K562 (cell line): Measurements from ENCODE around the gene PIGT. TPM values are rescaled to one million over a fixed set of nuclear protein-coding genes. Genes with fewer than 3 reads are reported as not detected.

Source experiments
- ATAC-seq: fragments of 200-7000 bp; cut with Tn5 transposase; 3 replicates; pipeline ENCODE4 v1.9.1; 2020; ENCODE audit warnings: moderate library complexity
- BruUV-seq: library from RNA; stranded (reverse); fragments of 400-500 nt; replicated peaks from 2 replicates; lab custom pipeline; 2021; lab: Mats Ljungman, UMichigan
- CTCF ChIA-PET: fragments of 300-600 bp; formaldehyde crosslinking; extraction: SDS; loops from one replicate; lab custom pipeline; 2021; ENCODE audit warnings: low intra/inter-chr PET ratio; lab: Yijun Ruan, JAX
- POLR2A ChIA-PET: fragments of 300-600, 350-650 bp; sonication (Branson Sonifier 250); formaldehyde crosslinking; extraction: SDS; loops from one replicate; lab custom pipeline; 2021; ENCODE audit warnings: antibody characterized with exemption, inconsistent platforms; lab: Yijun Ruan, JAX
- DNase-seq, 4 experiments: peaks; one replicate each; pipeline versions ENCODE4 v3.0.0 to v3.0.0-alpha.2; 2011 to 2018; ENCODE audit warnings: low spot score in 3 of 4, mixed read lengths in 3 of 4; ENCODE audit errors: extremely low read depth in 1 of 4
- FAIRE-seq: peaks from 2 replicates; lab custom pipeline; 2011; peaks lifted over from hg19 to GRCh38; lab: Jason Lieb, UNC
- H2AFZ ChIP-seq: 2 replicates; pipeline ENCODE4 v1.6.0; 2011; ENCODE audit warnings: low read depth, low read length, control low read depth, inconsistent platforms
- H3K27ac ChIP-seq: fragments of 200-600 bp; 3 replicates; pipeline ENCODE4 v1.8.0; 2011; ENCODE audit warnings: low read depth, mild to moderate bottlenecking, control low read depth, inconsistent platforms, low read length, moderate library complexity, mixed read lengths; ENCODE audit errors: extremely low read depth
- H3K27me3 ChIP-seq, 2 experiments: fragments of 300-600 bp in 1 of 2; 2 replicates in 1 of 2; 3 replicates in 1 of 2; pipeline versions ENCODE4 v1.6.0 to v1.8.0; 2011; ENCODE audit warnings: inconsistent platforms in 2 of 2, low read length in 2 of 2, mild to moderate bottlenecking in 1 of 2, mixed read lengths in 1 of 2, moderate library complexity in 1 of 2; ENCODE audit not compliant: control insufficient read depth in 2 of 2, insufficient read depth in 2 of 2
- H3K36me3 ChIP-seq: fragments of 300-600 bp; 3 replicates; pipeline ENCODE4 v1.8.0; 2011; ENCODE audit warnings: mild to moderate bottlenecking, low read length, inconsistent platforms; ENCODE audit not compliant: control insufficient read depth, insufficient read depth
- H3K4me1 ChIP-seq, 2 experiments: fragments of 200-600 bp in 1 of 2; replicated peaks in 1 of 2; 2 replicates in 1 of 2; 3 replicates in 1 of 2; pipeline versions ENCODE4 v1.5.1 to v1.8.0; 2011; ENCODE audit warnings: inconsistent platforms in 2 of 2, low read length in 2 of 2, mild to moderate bottlenecking in 1 of 2, mixed read lengths in 1 of 2, moderate library complexity in 1 of 2; ENCODE audit not compliant: control insufficient read depth in 2 of 2, insufficient read depth in 2 of 2
- H3K4me2 ChIP-seq: 2 replicates; pipeline ENCODE4 v1.6.1; 2011; ENCODE audit warnings: low read length, control low read depth, inconsistent platforms, mixed read lengths; ENCODE audit not compliant: insufficient read depth
- H3K4me3 ChIP-seq: fragments of 200-600 bp; sonication (generic), shearing (Covaris generic); 2 replicates; pipeline ENCODE4 v1.5.1; 2016; ENCODE audit warnings: control low read depth, inconsistent platforms
- H3K79me2 ChIP-seq: fragments of 200-600 bp; 3 replicates; pipeline ENCODE4 v1.8.0; 2011; ENCODE audit warnings: low read length, inconsistent platforms; ENCODE audit not compliant: control insufficient read depth, insufficient read depth
- H3K9ac ChIP-seq, 2 experiments: 2 replicates each; pipeline versions ENCODE4 v1.6.0 to v1.6.1; 2011; ENCODE audit warnings: low read depth in 2 of 2, low read length in 2 of 2, control low read depth in 1 of 2, inconsistent platforms in 1 of 2, mild to moderate bottlenecking in 1 of 2, mixed read lengths in 1 of 2; ENCODE audit not compliant: insufficient read depth in 1 of 2
- H3K9me1 ChIP-seq: one replicate; pipeline ENCODE4 v1.6.0; 2011; ENCODE audit warnings: inconsistent platforms, mild to moderate bottlenecking, low read length, moderate library complexity; ENCODE audit not compliant: control insufficient read depth, insufficient read depth
- H3K9me3 ChIP-seq: replicated peaks from 2 replicates; pipeline ENCODE4 v1.5.1; 2011; ENCODE audit warnings: low read depth, low read length, inconsistent platforms; ENCODE audit not compliant: control insufficient read depth, insufficient read depth
- H4K20me1 ChIP-seq: replicated peaks from 2 replicates; pipeline ENCODE4 v1.6.1; 2011; ENCODE audit warnings: low read length, inconsistent platforms, mixed read lengths; ENCODE audit not compliant: control insufficient read depth, insufficient read depth
- ARID2 ChIP-seq: fragments of 450-650 bp; IDR thresholded peaks from 2 replicates; pipeline ENCODE4 v1.6.1; 2017; ENCODE audit warnings: antibody characterized with exemption, mild to moderate bottlenecking
- BCLAF1 ChIP-seq, 2 experiments: fragments of 450-650 bp in 1 of 2; IDR thresholded peaks; 2 replicates each; pipeline ENCODE4 v1.6.1; 2011 to 2017; ENCODE audit warnings: low read depth in 2 of 2, antibody characterized with exemption in 1 of 2, borderline replicate concordance in 1 of 2, low read length in 1 of 2, mild to moderate bottlenecking in 1 of 2, mixed read lengths in 1 of 2; ENCODE audit not compliant: control insufficient read depth in 1 of 2
- ELF1 ChIP-seq: fragments of 200-800 bp; sonication (Bioruptor generic); IDR thresholded peaks from 2 replicates; pipeline ENCODE4 v1.6.1; 2016; ENCODE audit warnings: missing genetic modification characterization, missing compliant biosample characterization
- NEUROD1 ChIP-seq: fragments of 150-350 bp; IDR thresholded peaks from 2 replicates; pipeline ENCODE4 v1.6.1; 2014; ENCODE audit warnings: borderline replicate concordance, low read length, low read depth; ENCODE audit not compliant: partially characterized antibody
- PHF20 ChIP-seq: fragments of 450-650 bp; IDR thresholded peaks from 2 replicates; pipeline ENCODE4 v1.6.1; 2018; ENCODE audit not compliant: partially characterized antibody
- POLR3A ChIP-seq: IDR thresholded peaks from 2 replicates; pipeline ENCODE4 v1.6.1; 2011; ENCODE audit warnings: borderline replicate concordance, mild to moderate bottlenecking, moderate library complexity; ENCODE audit not compliant: insufficient read length, insufficient read depth; ENCODE audit errors: extremely low read depth
- POLR3G ChIP-seq: IDR thresholded peaks from 2 replicates; pipeline ENCODE4 v1.6.1; 2011; ENCODE audit not compliant: insufficient read length, insufficient replicate concordance; ENCODE audit errors: extremely low read depth
- PRMT5 ChIP-seq: sonication (generic); formaldehyde crosslinking; IDR thresholded peaks from 2 replicates; pipeline ENCODE4 v1.5.0; 2020; ENCODE audit warnings: missing genetic modification reagents
- TEAD4 ChIP-seq, 2 experiments: sonication (generic) in 1 of 2; formaldehyde crosslinking in 1 of 2; IDR thresholded peaks; 2 replicates each; pipeline versions ENCODE4 v1.6.1 to v1.8.0; 2012 to 2022; ENCODE audit warnings: borderline replicate concordance in 1 of 2, inconsistent platforms in 1 of 2, low read length in 1 of 2, mild to moderate bottlenecking in 1 of 2, missing genetic modification reagents in 1 of 2
- ZNF277 ChIP-seq: fragments of 250-450 bp; sonication (Bioruptor Pico); IDR thresholded peaks from 2 replicates; pipeline ENCODE4 v1.8.0; 2022; ENCODE audit warnings: inconsistent platforms, mild to moderate bottlenecking, moderate library complexity, borderline replicate concordance
- ZNF589 ChIP-seq: fragments of 200-800 bp; sonication (Bioruptor generic); IDR thresholded peaks from 2 replicates; pipeline ENCODE4 v1.6.1; 2016; ENCODE audit warnings: low read depth, missing genetic modification characterization, missing compliant biosample characterization
- ZNF699 ChIP-seq: fragments of 250-450 bp; sonication (Bioruptor Pico); IDR thresholded peaks from 2 replicates; pipeline ENCODE4 v1.8.0; 2021; ENCODE audit warnings: mild to moderate bottlenecking, moderate library complexity; ENCODE audit not compliant: insufficient replicate concordance
- WGBS: fragments of 100-300 bp; shearing (Covaris generic); methylation state at CpG from one replicate; pipeline ENCODE4 v1.1.6; 2016; ENCODE audit warnings: low coverage, mixed read lengths; ENCODE audit not compliant: insufficient coverage; ENCODE audit errors: missing lambda C conversion rate; 5-methylcytosine and 5-hydroxymethylcytosine counted together
- in situ Hi-C: fragments of 300-500 bp; cut with MboI; formaldehyde crosslinking; loops from 4 replicates; pipeline ENCODE4 v1.15.0; 2018; ENCODE audit warnings: inconsistent platforms, mixed read lengths
- intact Hi-C: fragments of 100-400 bp; cut with micrococcal nuclease; formaldehyde crosslinking; loops from 2 replicates; pipeline ENCODE4 v1.14.2; 2022
- polyA plus RNA-seq, 8 experiments: library from polyadenylated mRNA; depleted of rRNA in 4 of 8; stranded (reverse) in 5 of 8; unstranded in 3 of 8; fragments of >200 nt; fragmentation: Nextera tagmentation in 2 of 8; fragmentation: Illumina TruSeq in 1 of 8; extraction: Ambion mirVana in 2 of 8; extraction: Trizol in 1 of 8; gene quantifications; 2 replicates each; pipeline versions ENCODE4 v1.2.1 to v1.2.3, GENCODE V29; 2011 to 2014; ENCODE audit warnings: inconsistent platforms in 1 of 8, missing spikeins in 1 of 8
- total RNA-seq, 7 experiments: library from RNA; depleted of rRNA in 6 of 7; stranded (reverse); fragments of >200 nt in 6 of 7; fragmentation: Illumina TruSeq in 2 of 7; extraction: Trizol in 2 of 7; gene quantifications; 2 replicates each; pipeline versions ENCODE4 v1.2.1 to v1.2.3, GENCODE V29; 2011 to 2021; ENCODE audit warnings: low replicate concordance in 1 of 7
- TF ChIP-seq, protein P1 (sequence below): fragments of 250-450 bp; sonication (Bioruptor Pico); IDR thresholded peaks from 2 replicates; pipeline ENCODE4 v1.6.1; 2021; ENCODE audit warnings: mild to moderate bottlenecking

Gene PIGT
- total and polyA plus RNA-seq, 9 of the 15 experiments (the other 6 are each of a cell fraction or from before 2014, with no cell fraction given), result 14.6 to 108 (median 46.9) TPM

DNA sequence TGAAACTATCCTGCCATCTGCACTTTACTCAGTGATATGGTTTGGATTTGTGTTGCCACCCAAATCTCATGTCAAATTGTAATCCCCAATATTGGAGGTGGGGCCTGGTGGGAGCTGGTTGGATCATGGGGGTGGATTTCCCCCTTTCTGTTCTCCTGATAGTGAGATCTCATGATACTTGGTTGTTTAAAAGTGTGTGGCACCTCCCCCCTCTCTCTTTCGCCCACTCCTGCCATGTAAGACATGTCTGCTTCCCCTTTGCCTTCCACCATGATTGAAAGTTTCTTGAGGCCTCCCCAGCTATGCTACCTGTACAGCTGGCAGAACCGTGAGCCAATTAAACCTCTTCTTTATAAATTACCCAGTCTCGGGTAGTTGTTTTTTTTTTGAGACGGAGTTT lies 18.0 kb downstream of the PIGT start (continued):
- TF ChIP-seq POLR3A (no peak), ZNF699 (CRISPR knock-in tag) (no peak), POLR3G (no peak), ELF1 (no peak), PHF20 (no peak)

DNA sequence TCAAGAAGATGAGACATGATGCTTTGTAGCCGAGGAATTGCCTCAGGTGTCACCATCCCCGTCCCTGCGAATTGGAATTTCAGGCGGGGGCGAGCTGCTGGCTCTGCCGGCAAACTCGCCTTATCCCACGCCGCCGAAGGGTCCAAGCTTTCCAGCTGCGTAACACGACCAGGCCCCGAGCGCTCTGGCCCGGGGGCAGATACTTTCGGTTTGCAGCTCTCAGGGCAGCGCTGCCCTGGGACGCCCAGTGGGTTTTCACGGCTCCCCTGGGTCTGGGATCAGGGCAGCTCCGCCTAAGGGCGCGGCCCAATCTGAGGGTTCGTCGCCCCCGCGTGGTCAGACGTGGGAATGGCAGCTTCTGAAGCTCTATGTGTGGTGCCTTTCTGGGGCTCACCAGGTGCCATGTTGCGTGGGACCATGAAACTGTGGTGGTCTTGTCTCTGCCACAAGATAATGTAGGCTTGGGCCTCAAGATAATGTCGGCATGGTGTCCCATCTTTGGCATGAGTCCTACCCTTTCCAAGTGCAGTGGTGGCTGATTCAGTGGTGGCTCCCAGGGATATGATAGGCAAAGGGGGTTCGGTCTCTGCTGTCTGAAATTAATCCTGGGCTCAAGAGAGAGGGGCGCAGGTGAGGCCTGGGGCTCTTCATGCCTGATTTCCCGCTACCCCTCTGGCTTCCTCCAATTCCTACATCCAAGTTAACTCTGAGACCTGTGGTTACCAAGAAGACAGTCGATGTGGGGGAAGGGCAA lies 21.0 kb downstream of the PIGT start:
- ChIA-PET POLR2A (interaction anchor here (0.8 to 2.0 kb wide), 17 partner anchors 10 to 121 kb away, joined by 3 to 14 read pairs (median 5); partner anchors contain the start of genes PIGT, SDC4 and SYS1), CTCF (interaction anchor here (1.9 to 3.8 kb wide), 4 partner anchors 63 to 117 kb away, joined by 12 to 33 read pairs (median 20); partner anchors contain the start of gene SYS1)
- peak overlapping the region; percentile 71 for H3K4me2 ChIP-seq
- ATAC-seq (peak; percentile 100), DNase-seq (peak; percentile 87 to 88 (median 88)), FAIRE-seq (peak; percentile 96)
- H4K20me1 ChIP-seq, result no peaks in the 10 kb centered on the region
- no peak overlapping the region for H3K27ac ChIP-seq
- H3K36me3 ChIP-seq, result no peaks in the 10 kb centered on the region
- peak overlapping the region; percentile 38 for H3K4me3 ChIP-seq
- H2AFZ ChIP-seq, result peak overlapping the region; percentile 79
- H3K9me1 ChIP-seq, result no peaks in the 10 kb centered on the region
- 9% methylated on average over 31 of the region's 33 CpGs for WGBS
- H3K4me1 ChIP-seq, result peaks cover 3 to 6% of the 10 kb centered on the region in 2 experiments; a peak in 2 of 5 replicates
- intact Hi-C loops (loop anchor here (1.0 to 2.0 kb wide), 3 partner anchors 63 to 114 kb away; partner anchors contain the start of gene SYS1), in situ Hi-C loops (loop anchor here (5.0 kb wide), 2 partner anchors 65 to 115 kb away; no protein-coding TSS in a partner anchor)
- no peaks in the 10 kb centered on the region for H3K79me2 ChIP-seq
- H3K9me3 ChIP-seq, result no peaks in the 10 kb centered on the region
- peak overlapping the region; percentile 63 to 90; a peak in 3 of 4 replicates for H3K9ac ChIP-seq
- BruUV-seq, result no TSS peak
- no peaks in the 10 kb centered on the region for H3K27me3 ChIP-seq
- peak; percentile 91 for TF ChIP-seq ARID2
- TF ChIP-seq PRMT5 (CRISPR knock-in tag), result no peak
- no peak for TF ChIP-seq ZNF589 (CRISPR knock-in tag)
- 0 out of 2 replicates have a peak, but pooled peaks have one; percentile 4 for TF ChIP-seq TEAD4 (IDR thresholded peaks at IDR 0.05; ENCODE audit: low read length)
- no peak for TF ChIP-seq TEAD4 (CRISPR knock-in tag; IDR thresholded peaks at IDR 0.05; ENCODE audit: borderline replicate concordance)
- TF ChIP-seq BCLAF1 (IDR thresholded peaks at IDR 0.05; ENCODE audit: borderline replicate concordance in 1 of 2, control insufficient read depth in 1 of 2, low read depth in 2 of 2, low read length in 1 of 2), result no peak
- TF ChIP-seq, protein P1, sequence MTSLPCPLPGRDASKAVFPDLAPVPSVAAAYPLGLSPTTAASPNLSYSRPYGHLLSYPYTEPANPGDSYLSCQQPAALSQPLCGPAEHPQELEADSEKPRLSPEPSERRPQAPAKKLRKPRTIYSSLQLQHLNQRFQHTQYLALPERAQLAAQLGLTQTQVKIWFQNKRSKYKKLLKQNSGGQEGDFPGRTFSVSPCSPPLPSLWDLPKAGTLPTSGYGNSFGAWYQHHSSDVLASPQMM (CRISPR knock-in tag), result no peak
- no peak for TF ChIP-seq NEUROD1
- TF ChIP-seq ZNF277 (CRISPR knock-in tag), result no peak
